Upper lobe of right lung (tissue), 1 donor: ENCODE measurements around the gene PPIA. TPM values are rescaled to one million over a fixed set of nuclear protein-coding genes. Genes with fewer than 3 reads are reported as not detected.
"Not testable (repeated sequence)": the region's sequence is repeated elsewhere in the genome, so short reads cannot be mapped to it uniquely, and the experiment has no call there.

ENCODE experiments used
- ATAC-seq: fragments of 200-7000 bp; cut with Tn5 transposase; one replicate; pipeline ENCODE4 v1.9.1; 2020; ENCODE audit warnings: mild to moderate bottlenecking, moderate library complexity
- DNase-seq: peaks from one replicate; pipeline ENCODE4 v3.0.0-alpha.2; 2020
- H3K27ac ChIP-seq: fragments of 200-600 bp; one replicate; pipeline ENCODE4 v1.8.0; 2022
- H3K27me3 ChIP-seq: fragments of 200-600 bp; one replicate; pipeline ENCODE4 v1.8.0; 2022; ENCODE audit warnings: mild to moderate bottlenecking
- H3K36me3 ChIP-seq: fragments of 200-600 bp; one replicate; pipeline ENCODE4 v1.8.0; 2022
- H3K4me1 ChIP-seq: fragments of 200-600 bp; one replicate; pipeline ENCODE4 v1.8.0; 2022
- H3K4me3 ChIP-seq: fragments of 200-600 bp; one replicate; pipeline ENCODE4 v1.8.0; 2022; ENCODE audit warnings: mild to moderate bottlenecking
- H3K9me3 ChIP-seq: fragments of 200-600 bp; one replicate; pipeline ENCODE4 v1.8.0; 2022
- CTCF ChIP-seq: fragments of 200-600 bp; IDR thresholded peaks from one replicate; pipeline ENCODE4 v1.8.0; 2022; ENCODE audit warnings: antibody characterized with exemption
- intact Hi-C: fragments of 100-400 bp; cut with DNase I; formaldehyde crosslinking; loops from one replicate; pipeline ENCODE4 v1.11.0; 2022
- total RNA-seq: library from RNA; stranded (reverse); fragmentation: NEBNext Ultra II Directional; extraction: Animal tissue kit (Norgen Biotek cat#: 25700); gene quantifications from one replicate; pipeline ENCODE4 v1.2.1, GENCODE V29; 2021
- donor health status: DM: no; HTN: yes; CAD: no; lungs with severe emphysema.

The PPIA gene
- total RNA-seq, 1 donor from 2014 or later = 970 TPM

- Histone ChIP-seq H3K27ac (no peak overlapping the region), H3K4me3 (no peak overlapping the region), H3K27me3 (no peaks in the 10 kb centered on the region), H3K4me1 (peaks cover 16% of the 10 kb centered on the region), H3K36me3 (peaks cover 69% of the 10 kb centered on the region), H3K9me3 (no peaks in the 10 kb centered on the region)
- no peak for ATAC-seq
- no peak for TF ChIP-seq CTCF
- intact Hi-C loops = no loop called here
- DNase-seq = no peak
Observed at GRCh38 chr7:44801890-44802289, 5.4 kb downstream of the PPIA start.

- H3K9me3 ChIP-seq = no peaks in the 10 kb centered on the region
- peaks cover 69% of the 10 kb centered on the region for H3K36me3 ChIP-seq
- H3K4me3 ChIP-seq = no peak overlapping the region
- TF ChIP-seq CTCF = no peak
- DNase-seq (no peak), ATAC-seq (no peak)
- H3K4me1 ChIP-seq = peaks cover 16% of the 10 kb centered on the region
- H3K27me3 ChIP-seq = no peaks in the 10 kb centered on the region
- H3K27ac ChIP-seq = no peak overlapping the region
- intact Hi-C loops = no loop called here
Observed at GRCh38 chr7:44802418-44803025, 6.0 kb downstream of the PPIA start.

- peaks cover 60% of the 10 kb centered on the region for H3K36me3 ChIP-seq
- ATAC-seq, intact Hi-C loops: not testable (repeated sequence)
Observed at GRCh38 chr7:44803828-44804519, 7.5 kb downstream of the PPIA start.

GRCh38 chr7:44805950-44806349, 9.5 kb downstream of the PPIA start:
- Histone ChIP-seq H3K27me3 (no peaks in the 10 kb centered on the region), H3K27ac (no peak overlapping the region), H3K4me1 (no peaks in the 10 kb centered on the region), H3K4me3 (no peak overlapping the region), H3K36me3 (peaks cover 41% of the 10 kb centered on the region), H3K9me3 (no peaks in the 10 kb centered on the region)
- DNase-seq (no peak), ATAC-seq (no peak)
- intact Hi-C loops = no loop called here
- TF ChIP-seq CTCF = no peak

More at GRCh38 chr7:44803828-44804519, 7.5 kb downstream of the PPIA start:
- not testable (repeated sequence) for H3K4me1 ChIP-seq, DNase-seq, H3K27me3 ChIP-seq, H3K27ac ChIP-seq, H3K4me3 ChIP-seq, H3K9me3 ChIP-seq

GRCh38 chr7:44808914-44809393, 12.5 kb downstream of the PPIA start:
- peaks cover 11% of the 10 kb centered on the region for H3K36me3 ChIP-seq
- H3K4me3 ChIP-seq = no peak overlapping the region
- ATAC-seq = no peak
- intact Hi-C loops = no loop called here
- H3K27me3 ChIP-seq = no peaks in the 10 kb centered on the region
- no peaks in the 10 kb centered on the region for H3K4me1 ChIP-seq
- H3K9me3 ChIP-seq = no peaks in the 10 kb centered on the region
- DNase-seq = no peak
- no peak for TF ChIP-seq CTCF
- no peak overlapping the region for H3K27ac ChIP-seq

GRCh38 chr7:44811093-44811492, 14.6 kb downstream of the PPIA start:
- H3K4me1 ChIP-seq = no peaks in the 10 kb centered on the region
- no peak overlapping the region for H3K4me3 ChIP-seq
- H3K36me3 ChIP-seq = no peaks in the 10 kb centered on the region
- H3K27me3 ChIP-seq = no peaks in the 10 kb centered on the region
- DNase-seq (no peak), ATAC-seq (no peak)
- no peak for TF ChIP-seq CTCF
- intact Hi-C loops = no loop called here
- no peak overlapping the region for H3K27ac ChIP-seq
- H3K9me3 ChIP-seq = no peaks in the 10 kb centered on the region
